ENCODE data around the gene RAE1.

The RAE1 gene

GRCh38 chr20:57316795-57317201 lies 34.3 kb upstream of the RAE1 start:
- Histone ChIP-seq H3K4me1 (ENCODE audit: control insufficient read depth, low read depth, low read length) (no peaks in the 10 kb centered on the region), H4K8ac (ENCODE audit: low read depth, low read length) (no peak overlapping the region), H3K18ac (ENCODE audit: low read length) (no peak overlapping the region), H3K27me3 (ENCODE audit: insufficient read depth, low read length, poor library complexity) (no peaks in the 10 kb centered on the region), H3K4ac (ENCODE audit: low read depth, low read length) (no peak overlapping the region), H2BK5ac (ENCODE audit: low read length) (no peak overlapping the region), H2BK120ac (ENCODE audit: low read depth, low read length) (no peak overlapping the region), H2BK15ac (replicated peaks; ENCODE audit: low read depth) (no peak overlapping the region), H3K36me3 (ENCODE audit: control insufficient read depth, insufficient read depth, low read length) (no peaks in the 10 kb centered on the region), H3K56ac (ENCODE audit: low read length) (no peak overlapping the region), H3K79me1 (ENCODE audit: low read length) (no peaks in the 10 kb centered on the region), H4K5ac (ENCODE audit: low read length) (no peak overlapping the region), H3K79me2 (ENCODE audit: control insufficient read depth, insufficient read depth, low read length) (no peaks in the 10 kb centered on the region), H3K4me3 (ENCODE audit: low read length) (no peak overlapping the region), H3K9ac (ENCODE audit: low read length) (no peak overlapping the region), H2AK5ac (ENCODE audit: low read length) (no peak overlapping the region), H3K4me2 (ENCODE audit: low read length) (no peak overlapping the region), H3K23ac (ENCODE audit: low read length) (no peak overlapping the region), H3K27ac (ENCODE audit: low read depth, low read length) (no peak overlapping the region)
- DNase-seq: no peak
- no CpG with 5 or more reads among the region's 9 CpGs for WGBS (ENCODE audit: extremely low coverage, insufficient coverage, low lambda C conversion rate)

GRCh38 chr20:57317316-57317788 lies 33.7 kb upstream of the RAE1 start:
- H3K18ac ChIP-seq (ENCODE audit: low read length): no peak overlapping the region
- H2BK5ac ChIP-seq (ENCODE audit: low read length): no peak overlapping the region
- H4K5ac ChIP-seq (ENCODE audit: low read length): no peak overlapping the region
- no peak overlapping the region for H3K4me3 ChIP-seq (ENCODE audit: low read length)
- H3K4ac ChIP-seq (ENCODE audit: low read depth, low read length): no peak overlapping the region
- H3K27ac ChIP-seq (ENCODE audit: low read depth, low read length): no peak overlapping the region
- H3K23ac ChIP-seq (ENCODE audit: low read length): no peak overlapping the region
- no peak overlapping the region for H3K56ac ChIP-seq (ENCODE audit: low read length)
- H3K4me2 ChIP-seq (ENCODE audit: low read length): no peak overlapping the region
- no peak overlapping the region for H2AK5ac ChIP-seq (ENCODE audit: low read length)
- no peak overlapping the region for H3K9ac ChIP-seq (ENCODE audit: low read length)
- DNase-seq: no peak
- WGBS (ENCODE audit: extremely low coverage, insufficient coverage, low lambda C conversion rate): no CpG with 5 or more reads among the region's 8 CpGs
- no peak overlapping the region for H4K8ac ChIP-seq (ENCODE audit: low read depth, low read length)
- no peaks in the 10 kb centered on the region for H3K79me1 ChIP-seq (ENCODE audit: low read length)
- no peaks in the 10 kb centered on the region for H3K36me3 ChIP-seq (ENCODE audit: control insufficient read depth, insufficient read depth, low read length)
- no peak overlapping the region for H2BK120ac ChIP-seq (ENCODE audit: low read depth, low read length)
- H3K4me1 ChIP-seq (ENCODE audit: control insufficient read depth, low read depth, low read length): no peaks in the 10 kb centered on the region
- no peaks in the 10 kb centered on the region for H3K79me2 ChIP-seq (ENCODE audit: control insufficient read depth, insufficient read depth, low read length)
- no peaks in the 10 kb centered on the region for H3K27me3 ChIP-seq (ENCODE audit: insufficient read depth, low read length, poor library complexity)
- no peak overlapping the region for H2BK15ac ChIP-seq (replicated peaks; ENCODE audit: low read depth)

- Histone ChIP-seq H2BK120ac (ENCODE audit: low read depth, low read length) (no peak overlapping the region), H3K4ac (ENCODE audit: low read depth, low read length) (no peak overlapping the region), H4K8ac (ENCODE audit: low read depth, low read length) (no peak overlapping the region), H3K23ac (ENCODE audit: low read length) (no peak overlapping the region), H2AK5ac (ENCODE audit: low read length) (no peak overlapping the region), H3K4me3 (ENCODE audit: low read length) (no peak overlapping the region), H2BK15ac (replicated peaks; ENCODE audit: low read depth) (no peak overlapping the region), H3K56ac (ENCODE audit: low read length) (no peak overlapping the region), H3K79me2 (ENCODE audit: control insufficient read depth, insufficient read depth, low read length) (no peaks in the 10 kb centered on the region), H2BK5ac (ENCODE audit: low read length) (no peak overlapping the region), H3K9ac (ENCODE audit: low read length) (no peak overlapping the region), H3K27ac (ENCODE audit: low read depth, low read length) (no peak overlapping the region), H3K4me2 (ENCODE audit: low read length) (no peak overlapping the region), H3K4me1 (ENCODE audit: control insufficient read depth, low read depth, low read length) (peaks cover 3% of the 10 kb centered on the region), H3K79me1 (ENCODE audit: low read length) (no peaks in the 10 kb centered on the region), H3K18ac (ENCODE audit: low read length) (no peak overlapping the region), H3K27me3 (ENCODE audit: insufficient read depth, low read length, poor library complexity) (no peaks in the 10 kb centered on the region), H4K5ac (ENCODE audit: low read length) (no peak overlapping the region), H3K36me3 (ENCODE audit: control insufficient read depth, insufficient read depth, low read length) (no peaks in the 10 kb centered on the region)
- DNase-seq: no peak
- no CpG with 5 or more reads among the region's 14 CpGs for WGBS (ENCODE audit: extremely low coverage, insufficient coverage, low lambda C conversion rate)
Measured at GRCh38 chr20:57317789-57318371, 33.2 kb upstream of the RAE1 start.

GRCh38 chr20:57319584-57319983 lies 31.5 kb upstream of the RAE1 start:
- Histone ChIP-seq H3K27me3 (ENCODE audit: insufficient read depth, low read length, poor library complexity) (no peaks in the 10 kb centered on the region), H3K79me1 (ENCODE audit: low read length) (no peaks in the 10 kb centered on the region), H4K5ac (ENCODE audit: low read length) (no peak overlapping the region), H3K4ac (ENCODE audit: low read depth, low read length) (no peak overlapping the region), H3K27ac (ENCODE audit: low read depth, low read length) (no peak overlapping the region), H3K36me3 (ENCODE audit: control insufficient read depth, insufficient read depth, low read length) (no peaks in the 10 kb centered on the region), H3K4me2 (ENCODE audit: low read length) (no peak overlapping the region), H3K56ac (ENCODE audit: low read length) (no peak overlapping the region), H3K9ac (ENCODE audit: low read length) (no peak overlapping the region), H2AK5ac (ENCODE audit: low read length) (no peak overlapping the region), H4K8ac (ENCODE audit: low read depth, low read length) (no peak overlapping the region), H3K23ac (ENCODE audit: low read length) (no peak overlapping the region), H3K4me3 (ENCODE audit: low read length) (no peak overlapping the region), H3K4me1 (ENCODE audit: control insufficient read depth, low read depth, low read length) (peaks cover 3% of the 10 kb centered on the region), H3K18ac (ENCODE audit: low read length) (no peak overlapping the region), H2BK5ac (ENCODE audit: low read length) (no peak overlapping the region), H2BK120ac (ENCODE audit: low read depth, low read length) (no peak overlapping the region), H2BK15ac (replicated peaks; ENCODE audit: low read depth) (no peak overlapping the region), H3K79me2 (ENCODE audit: control insufficient read depth, insufficient read depth, low read length) (no peaks in the 10 kb centered on the region)
- DNase-seq: no peak
- WGBS (ENCODE audit: extremely low coverage, insufficient coverage, low lambda C conversion rate): no CpG with 5 or more reads among the region's 4 CpGs

- Histone ChIP-seq H3K4me2 (ENCODE audit: low read length) (no peak overlapping the region), H3K79me1 (ENCODE audit: low read length) (no peaks in the 10 kb centered on the region)
Measured at GRCh38 chr20:57320358-57320757, 30.7 kb upstream of the RAE1 start.

GRCh38 chr20:57321142-57321541 lies 29.9 kb upstream of the RAE1 start:
- Histone ChIP-seq H3K4me2 (ENCODE audit: low read length) (no peak overlapping the region), H3K4ac (ENCODE audit: low read depth, low read length) (no peak overlapping the region), H3K79me2 (ENCODE audit: control insufficient read depth, insufficient read depth, low read length) (no peaks in the 10 kb centered on the region), H3K4me1 (ENCODE audit: control insufficient read depth, low read depth, low read length) (peaks cover 3% of the 10 kb centered on the region), H2BK15ac (replicated peaks; ENCODE audit: low read depth) (no peak overlapping the region), H4K5ac (ENCODE audit: low read length) (no peak overlapping the region), H2AK5ac (ENCODE audit: low read length) (no peak overlapping the region), H4K8ac (ENCODE audit: low read depth, low read length) (no peak overlapping the region), H3K27ac (ENCODE audit: low read depth, low read length) (no peak overlapping the region), H3K23ac (ENCODE audit: low read length) (no peak overlapping the region), H3K18ac (ENCODE audit: low read length) (no peak overlapping the region), H3K36me3 (ENCODE audit: control insufficient read depth, insufficient read depth, low read length) (no peaks in the 10 kb centered on the region), H2BK5ac (ENCODE audit: low read length) (no peak overlapping the region), H3K27me3 (ENCODE audit: insufficient read depth, low read length, poor library complexity) (no peaks in the 10 kb centered on the region), H3K56ac (ENCODE audit: low read length) (no peak overlapping the region), H3K79me1 (ENCODE audit: low read length) (no peaks in the 10 kb centered on the region), H3K4me3 (ENCODE audit: low read length) (no peak overlapping the region), H2BK120ac (ENCODE audit: low read depth, low read length) (no peak overlapping the region), H3K9ac (ENCODE audit: low read length) (no peak overlapping the region)
- DNase-seq: no peak
- no CpG with 5 or more reads among the region's 2 CpGs for WGBS (ENCODE audit: extremely low coverage, insufficient coverage, low lambda C conversion rate)

More at GRCh38 chr20:57320358-57320757, 30.7 kb upstream of the RAE1 start:
- Histone ChIP-seq H2BK5ac (ENCODE audit: low read length) (no peak overlapping the region), H3K4ac (ENCODE audit: low read depth, low read length) (no peak overlapping the region), H3K56ac (ENCODE audit: low read length) (no peak overlapping the region), H2BK15ac (replicated peaks; ENCODE audit: low read depth) (no peak overlapping the region), H3K79me2 (ENCODE audit: control insufficient read depth, insufficient read depth, low read length) (no peaks in the 10 kb centered on the region), H3K9ac (ENCODE audit: low read length) (no peak overlapping the region), H3K27ac (ENCODE audit: low read depth, low read length) (no peak overlapping the region), H3K4me3 (ENCODE audit: low read length) (no peak overlapping the region), H4K5ac (ENCODE audit: low read length) (no peak overlapping the region), H3K23ac (ENCODE audit: low read length) (no peak overlapping the region), H4K8ac (ENCODE audit: low read depth, low read length) (no peak overlapping the region), H2AK5ac (ENCODE audit: low read length) (no peak overlapping the region), H3K4me1 (ENCODE audit: control insufficient read depth, low read depth, low read length) (peaks cover 3% of the 10 kb centered on the region), H3K18ac (ENCODE audit: low read length) (no peak overlapping the region), H3K27me3 (ENCODE audit: insufficient read depth, low read length, poor library complexity) (no peaks in the 10 kb centered on the region), H2BK120ac (ENCODE audit: low read depth, low read length) (no peak overlapping the region), H3K36me3 (ENCODE audit: control insufficient read depth, insufficient read depth, low read length) (no peaks in the 10 kb centered on the region)
- WGBS (ENCODE audit: extremely low coverage, insufficient coverage, low lambda C conversion rate): no CpG with 5 or more reads among the region's 3 CpGs
- DNase-seq: no peak
